Astrocyte (in vitro differentiated cells and primary cell): ENCODE data around the gene S1PR5. TPM values are rescaled to one million over a fixed set of nuclear protein-coding genes. Genes with fewer than 3 reads are reported as not detected.

Experiments used
- DNase-seq: peaks from one replicate; pipeline ENCODE4 v3.0.0-alpha.2; 2010; ENCODE audit warnings: low read depth
- FAIRE-seq: peaks from 2 replicates; lab custom pipeline; 2011; peaks lifted over from hg19 to GRCh38; lab: Jason Lieb, UNC
- H2AFZ ChIP-seq: 2 replicates; pipeline ENCODE4 v1.6.0; 2012; ENCODE audit warnings: low read depth, low read length, inconsistent platforms
- H3K27ac ChIP-seq: 2 replicates; pipeline ENCODE4 v1.5.1; 2011; ENCODE audit warnings: low read depth, low read length, inconsistent platforms
- H3K27me3 ChIP-seq: 2 replicates; pipeline ENCODE4 v1.6.0; 2011; ENCODE audit warnings: low read length, inconsistent platforms; ENCODE audit not compliant: insufficient read depth
- H3K36me3 ChIP-seq: 2 replicates; pipeline ENCODE4 v1.5.1; 2011; ENCODE audit warnings: low read length, inconsistent platforms; ENCODE audit not compliant: insufficient read depth
- H3K4me1 ChIP-seq: 2 replicates; pipeline ENCODE4 v1.5.1; 2011; ENCODE audit warnings: low read length, inconsistent platforms; ENCODE audit not compliant: insufficient read depth
- H3K4me2 ChIP-seq: 2 replicates; pipeline ENCODE4 v1.6.0; 2012; ENCODE audit warnings: low read length, inconsistent platforms
- H3K4me3 ChIP-seq: 2 replicates; pipeline ENCODE4 v1.5.1; 2011; ENCODE audit warnings: low read depth, mild to moderate bottlenecking, low read length, inconsistent platforms; ENCODE audit not compliant: insufficient read depth
- H3K79me2 ChIP-seq: 2 replicates; pipeline ENCODE4 v1.6.0; 2012; ENCODE audit warnings: mild to moderate bottlenecking, low read length, inconsistent platforms; ENCODE audit not compliant: insufficient read depth
- H3K9ac ChIP-seq: 2 replicates; pipeline ENCODE4 v1.6.0; 2012; ENCODE audit warnings: mild to moderate bottlenecking, low read length, inconsistent platforms
- H3K9me3 ChIP-seq: 2 replicates; pipeline ENCODE4 v1.5.1; 2012; ENCODE audit warnings: low read depth, mild to moderate bottlenecking, low read length, inconsistent platforms; ENCODE audit not compliant: insufficient read depth
- H4K20me1 ChIP-seq: 2 replicates; pipeline ENCODE4 v1.6.0; 2012; ENCODE audit warnings: low read length, inconsistent platforms; ENCODE audit not compliant: insufficient read depth
- H3K27ac Mint-ChIP-seq: one replicate; pipeline ENCODE4 v1.8.0; 2021; ENCODE audit warnings: mild to moderate bottlenecking, mixed read lengths; ENCODE audit not compliant: unreplicated experiment
- H3K27me3 Mint-ChIP-seq: one replicate; pipeline ENCODE4 v1.8.0; 2021; ENCODE audit warnings: low read depth, mixed read lengths; ENCODE audit not compliant: unreplicated experiment
- H3K36me3 Mint-ChIP-seq: one replicate; pipeline ENCODE4 v1.8.0; 2021; ENCODE audit warnings: low read depth, mixed read lengths; ENCODE audit not compliant: unreplicated experiment
- H3K4me1 Mint-ChIP-seq: one replicate; pipeline ENCODE4 v1.8.0; 2021; ENCODE audit warnings: low read depth, mixed read lengths; ENCODE audit not compliant: unreplicated experiment
- H3K4me3 Mint-ChIP-seq: one replicate; pipeline ENCODE4 v1.8.0; 2021; ENCODE audit warnings: mild to moderate bottlenecking, moderate library complexity, mixed read lengths; ENCODE audit not compliant: unreplicated experiment
- H3K9me3 Mint-ChIP-seq: one replicate; pipeline ENCODE4 v1.8.0; 2021; ENCODE audit warnings: mild to moderate bottlenecking, mixed read lengths; ENCODE audit not compliant: unreplicated experiment
- CTCF ChIP-seq: IDR thresholded peaks from 2 replicates; pipeline ENCODE4 v1.5.1; 2011; ENCODE audit warnings: low read depth, mild to moderate bottlenecking, inconsistent platforms, low read length, moderate library complexity; ENCODE audit not compliant: insufficient read depth
- EZH2 ChIP-seq: IDR thresholded peaks from 2 replicates; pipeline ENCODE4 v1.6.1; 2012; ENCODE audit warnings: mild to moderate bottlenecking, low read length, inconsistent platforms; ENCODE audit not compliant: insufficient read depth
- total RNA-seq: library from RNA; stranded (reverse); gene quantifications from 2 replicates; pipeline ENCODE4 v1.2.1, GENCODE V29; 2021

Gene S1PR5
- total RNA-seq, 1 donor from 2014 or later: 1.00 TPM

DNA sequence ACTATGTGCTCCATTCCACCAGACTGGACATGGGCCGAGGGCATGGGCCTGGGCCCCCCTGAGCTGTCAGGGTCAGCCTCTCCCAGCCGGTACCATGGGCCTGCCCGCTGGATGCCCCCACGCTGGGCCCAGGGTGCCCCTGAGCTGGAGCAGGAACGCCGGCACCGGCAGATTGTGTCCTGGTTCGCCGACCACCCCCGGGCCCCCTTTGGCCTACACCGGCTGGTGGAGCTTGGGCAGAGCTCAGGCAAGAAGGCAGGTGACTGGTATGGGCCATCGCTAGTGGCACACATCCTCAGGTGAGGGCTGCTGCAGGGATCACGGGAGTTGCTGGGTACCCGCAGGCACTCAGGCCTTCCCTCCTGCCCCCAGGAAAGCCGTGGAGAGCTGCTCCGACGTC is 29.6 kb upstream of the S1PR5 start:
- peaks cover 21% of the 10 kb centered on the region for H4K20me1 ChIP-seq
- H3K9me3 Mint-ChIP-seq: no peaks in the 10 kb centered on the region
- no peaks in the 10 kb centered on the region for H3K27me3 ChIP-seq
- no peak overlapping the region for H3K4me2 ChIP-seq
- no peak for DNase-seq
- TF ChIP-seq CTCF: no peak
- TF ChIP-seq EZH2: no peak
- no peak overlapping the region for H3K27ac Mint-ChIP-seq
- FAIRE-seq: no peak
- H3K36me3 Mint-ChIP-seq: peaks cover 14% of the 10 kb centered on the region
- H3K9me3 ChIP-seq: no peaks in the 10 kb centered on the region
- no peak overlapping the region for H3K4me3 ChIP-seq
- H3K9ac ChIP-seq: no peak overlapping the region
- H3K4me1 Mint-ChIP-seq: no peaks in the 10 kb centered on the region
- no peaks in the 10 kb centered on the region for H3K27me3 Mint-ChIP-seq
- peaks cover 2% of the 10 kb centered on the region for H3K36me3 ChIP-seq
- peaks cover 6% of the 10 kb centered on the region for H3K4me1 ChIP-seq
- H3K27ac ChIP-seq: no peak overlapping the region
- peaks cover 32% of the 10 kb centered on the region for H3K79me2 ChIP-seq
- no peak overlapping the region for H2AFZ ChIP-seq
- no peak overlapping the region for H3K4me3 Mint-ChIP-seq

DNA sequence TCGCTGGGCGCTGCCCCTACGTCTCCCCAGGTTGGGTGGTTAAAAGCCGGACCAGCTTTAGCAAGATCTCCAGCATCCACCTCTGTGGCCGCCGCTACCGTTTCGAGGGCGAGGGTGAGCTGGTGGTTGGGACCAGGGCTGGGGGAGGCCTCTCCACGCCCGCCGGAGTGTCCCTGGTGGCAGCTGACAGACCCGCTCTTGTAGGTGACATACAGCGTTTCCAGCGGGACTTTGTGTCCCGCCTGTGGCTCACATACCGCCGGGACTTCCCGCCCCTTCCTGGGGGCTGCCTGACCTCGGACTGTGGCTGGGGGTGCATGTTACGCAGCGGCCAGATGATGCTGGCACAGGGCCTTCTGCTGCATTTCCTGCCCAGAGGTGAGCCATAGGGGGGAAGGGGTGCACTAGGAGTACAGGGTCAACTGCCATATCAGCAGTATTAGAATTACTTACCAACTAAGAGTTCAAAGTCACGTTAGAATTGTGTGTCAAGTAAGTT is 27.6 kb upstream of the S1PR5 start:
- Histone ChIP-seq H3K4me3 (peak overlapping the region; percentile 88), H3K9ac (peak overlapping the region; percentile 95), H3K36me3 (no peaks in the 10 kb centered on the region), H3K4me1 (peaks cover 6% of the 10 kb centered on the region), H3K9me3 (no peaks in the 10 kb centered on the region), H3K27me3 (no peaks in the 10 kb centered on the region), H3K4me2 (peak overlapping the region; percentile 98), H3K27ac (no peak overlapping the region), H3K79me2 (peaks cover 32% of the 10 kb centered on the region), H4K20me1 (peaks cover 18% of the 10 kb centered on the region), H2AFZ (no peak overlapping the region)
- no peaks in the 10 kb centered on the region for H3K4me1 Mint-ChIP-seq
- TF ChIP-seq CTCF (no peak), EZH2 (no peak)
- peak overlapping the region; percentile 91 for H3K4me3 Mint-ChIP-seq
- H3K36me3 Mint-ChIP-seq: peaks cover 5% of the 10 kb centered on the region
- no peak overlapping the region for H3K27ac Mint-ChIP-seq
- H3K27me3 Mint-ChIP-seq: peaks cover 2% of the 10 kb centered on the region
- no peaks in the 10 kb centered on the region for H3K9me3 Mint-ChIP-seq
- DNase-seq (no peak), FAIRE-seq (no peak)

DNA sequence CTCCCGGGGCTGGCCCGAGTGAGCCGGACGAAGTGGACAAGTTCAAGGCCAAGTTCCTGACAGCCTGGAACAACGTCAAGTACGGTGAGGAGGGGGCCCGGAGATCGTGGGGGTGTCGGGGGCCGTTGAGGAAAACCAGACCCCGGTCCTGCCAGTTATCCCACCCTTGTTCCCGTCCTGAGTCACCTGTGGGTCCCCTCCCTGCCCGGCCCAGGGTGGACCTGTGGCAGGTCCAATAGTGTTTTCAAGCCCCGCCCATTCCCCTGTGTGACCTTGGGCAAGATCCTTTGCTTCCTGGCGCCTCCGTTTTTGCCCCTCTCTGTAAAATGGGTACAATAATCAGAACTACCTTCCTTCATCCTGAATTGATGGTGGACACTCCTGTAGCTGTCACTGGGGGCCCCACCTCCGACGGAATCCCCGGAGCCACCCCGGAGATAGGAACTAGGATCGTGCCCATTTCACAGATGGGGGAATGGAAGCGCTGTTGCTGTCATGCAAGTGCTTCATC is 27.1 kb upstream of the S1PR5 start:
- Histone ChIP-seq H3K4me3 (peak overlapping the region; percentile 88), H3K36me3 (no peaks in the 10 kb centered on the region), H3K79me2 (peaks cover 32% of the 10 kb centered on the region), H3K4me2 (peak overlapping the region; percentile 98), H3K9me3 (no peaks in the 10 kb centered on the region), H3K4me1 (peaks cover 6% of the 10 kb centered on the region), H3K27ac (peak overlapping the region; percentile 61), H2AFZ (peak overlapping the region; percentile 89), H3K9ac (peak overlapping the region; percentile 95), H3K27me3 (no peaks in the 10 kb centered on the region), H4K20me1 (peaks cover 18% of the 10 kb centered on the region)
- TF ChIP-seq CTCF: no peak
- no peak for TF ChIP-seq EZH2
- Mint-ChIP-seq H3K4me1 (no peaks in the 10 kb centered on the region), H3K27ac (peak overlapping the region; percentile 75), H3K4me3 (peak overlapping the region; percentile 91), H3K27me3 (peaks cover 2% of the 10 kb centered on the region), H3K36me3 (peaks cover 5% of the 10 kb centered on the region), H3K9me3 (no peaks in the 10 kb centered on the region)
- FAIRE-seq (no peak), DNase-seq (no peak)
